LNCaP clone FGC (cell line): ENCODE results near the gene PRELID1.
"Not testable (repeated sequence)": the region's sequence is repeated elsewhere in the genome, so short reads cannot be mapped to it uniquely, and the experiment has no call there.

Experiments used
- DNase-seq: peaks from one replicate; pipeline ENCODE4 v3.0.0-alpha.2; 2011; ENCODE audit warnings: low read depth
- H3K4me3 ChIP-seq: 2 replicates; pipeline ENCODE4 v1.5.1; 2011; ENCODE audit warnings: mild to moderate bottlenecking, low read depth, low read length, control low read depth
- TF ChIP-seq, protein P1 (sequence below): IDR thresholded peaks from 2 replicates; pipeline ENCODE4 v1.5.1; 2012; ENCODE audit warnings: mild to moderate bottlenecking; ENCODE audit not compliant: control insufficient read depth, insufficient read depth; ENCODE audit errors: extremely low read depth

Gene PRELID1

GRCh38 chr5:177336112-177336511 lies 32.5 kb downstream of the PRELID1 start:
- no peak for DNase-seq
- no peak overlapping the region for H3K4me3 ChIP-seq
- TF ChIP-seq, protein P1, sequence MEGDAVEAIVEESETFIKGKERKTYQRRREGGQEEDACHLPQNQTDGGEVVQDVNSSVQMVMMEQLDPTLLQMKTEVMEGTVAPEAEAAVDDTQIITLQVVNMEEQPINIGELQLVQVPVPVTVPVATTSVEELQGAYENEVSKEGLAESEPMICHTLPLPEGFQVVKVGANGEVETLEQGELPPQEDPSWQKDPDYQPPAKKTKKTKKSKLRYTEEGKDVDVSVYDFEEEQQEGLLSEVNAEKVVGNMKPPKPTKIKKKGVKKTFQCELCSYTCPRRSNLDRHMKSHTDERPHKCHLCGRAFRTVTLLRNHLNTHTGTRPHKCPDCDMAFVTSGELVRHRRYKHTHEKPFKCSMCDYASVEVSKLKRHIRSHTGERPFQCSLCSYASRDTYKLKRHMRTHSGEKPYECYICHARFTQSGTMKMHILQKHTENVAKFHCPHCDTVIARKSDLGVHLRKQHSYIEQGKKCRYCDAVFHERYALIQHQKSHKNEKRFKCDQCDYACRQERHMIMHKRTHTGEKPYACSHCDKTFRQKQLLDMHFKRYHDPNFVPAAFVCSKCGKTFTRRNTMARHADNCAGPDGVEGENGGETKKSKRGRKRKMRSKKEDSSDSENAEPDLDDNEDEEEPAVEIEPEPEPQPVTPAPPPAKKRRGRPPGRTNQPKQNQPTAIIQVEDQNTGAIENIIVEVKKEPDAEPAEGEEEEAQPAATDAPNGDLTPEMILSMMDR, result peak; percentile 25

DNA sequence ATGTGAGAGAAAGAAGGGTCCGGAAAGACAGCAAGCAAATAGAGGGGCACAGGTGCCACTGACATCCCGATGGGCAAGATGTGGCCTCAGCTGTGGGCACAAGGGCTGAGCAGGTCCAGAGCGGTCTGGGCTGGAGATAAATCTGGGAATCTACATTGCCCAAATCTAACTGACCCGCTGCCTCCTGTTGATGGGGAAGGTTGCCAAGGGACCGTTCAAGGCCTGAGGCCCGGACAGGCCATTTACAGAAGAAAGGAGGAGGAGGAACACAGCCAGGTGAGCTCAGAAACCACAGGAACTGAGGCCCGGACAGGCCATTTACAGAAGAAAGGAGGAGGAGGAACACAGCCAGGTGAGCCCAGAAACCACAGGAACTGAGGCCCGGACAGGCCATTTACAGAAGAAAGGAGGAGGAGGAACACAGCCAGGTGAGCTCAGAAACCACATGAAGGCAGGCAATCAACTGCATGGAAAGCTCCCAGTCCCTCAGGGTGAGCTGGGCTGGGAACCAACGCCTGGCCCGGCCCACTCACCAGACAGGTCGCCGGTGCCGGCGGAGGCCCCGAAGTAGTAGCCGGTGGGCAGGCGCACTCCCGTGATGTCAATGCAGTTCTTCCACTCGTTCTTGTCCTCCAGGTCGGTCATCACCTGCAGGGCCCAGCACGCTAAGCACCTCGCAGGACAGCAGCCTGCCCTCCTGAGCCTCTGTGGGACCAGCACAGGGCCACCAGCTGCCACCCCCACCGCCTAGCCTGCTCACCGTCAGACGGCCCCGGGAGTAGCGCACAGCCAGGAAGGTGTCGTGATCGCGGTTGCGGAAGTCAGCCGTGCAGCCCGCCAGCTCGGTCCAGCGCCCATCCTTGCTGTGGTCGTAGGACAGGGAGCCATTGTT lies 33.2 kb downstream of the PRELID1 start:
- no peak for DNase-seq
- TF ChIP-seq, protein P1, result no peak
- no peak overlapping the region for H3K4me3 ChIP-seq

GRCh38 chr5:177338251-177339106 lies 34.9 kb downstream of the PRELID1 start:
- no peak for DNase-seq
- TF ChIP-seq, protein P1, result no peak
- no peak overlapping the region for H3K4me3 ChIP-seq

- no peak overlapping the region for H3K4me3 ChIP-seq
- TF ChIP-seq, protein P1, result no peak
- DNase-seq, result peak; percentile 47
Observed at GRCh38 chr5:177339107-177339638, 35.6 kb downstream of the PRELID1 start.

GRCh38 chr5:177343000-177343399 lies 39.4 kb downstream of the PRELID1 start:
- DNase-seq, H3K4me3 ChIP-seq: not testable (repeated sequence)

DNA sequence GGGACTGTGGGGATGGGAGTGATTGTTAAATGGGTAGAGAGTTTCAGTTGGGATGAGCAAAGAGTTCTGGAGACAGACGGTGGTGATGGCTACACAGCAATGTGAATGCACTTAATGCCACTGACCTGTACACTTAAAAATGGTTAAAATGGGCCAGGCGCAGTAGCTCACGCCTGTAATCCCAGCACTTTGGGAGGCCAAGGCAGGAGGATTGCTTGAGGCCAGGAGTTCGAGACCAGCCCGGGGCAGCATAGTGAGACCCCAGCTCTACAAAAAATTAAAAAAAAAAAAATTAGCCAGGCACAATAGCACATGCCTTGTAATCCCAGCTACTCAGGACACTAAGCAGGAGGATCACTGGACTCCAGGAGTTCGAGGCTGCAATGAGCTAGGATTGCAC lies 40.2 kb downstream of the PRELID1 start:
- TF ChIP-seq, protein P1, result no peak
- no peak overlapping the region for H3K4me3 ChIP-seq
- no peak for DNase-seq

DNA sequence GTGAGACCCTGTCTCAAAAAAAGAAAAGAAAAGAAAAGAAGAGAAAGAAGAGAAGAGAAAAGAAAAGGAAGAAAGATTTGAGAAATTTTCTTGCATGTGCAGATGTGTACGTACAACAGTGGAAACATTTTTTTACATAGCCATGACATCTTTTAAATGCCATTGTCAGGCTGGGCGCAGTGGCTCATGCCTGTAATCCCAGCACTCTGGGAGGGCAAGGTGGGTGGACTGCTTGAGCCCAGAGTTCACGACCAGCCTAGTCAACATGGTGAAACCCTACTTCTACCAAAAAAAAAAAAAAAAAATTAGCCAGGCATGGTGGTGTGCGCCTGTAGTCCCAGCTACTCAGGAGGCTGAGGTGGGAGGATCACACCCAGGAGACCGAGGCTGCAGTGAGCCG lies 41.3 kb downstream of the PRELID1 start:
- no peak overlapping the region for H3K4me3 ChIP-seq
- TF ChIP-seq, protein P1, result no peak
- no peak for DNase-seq
